Neural cell (in vitro differentiated cells): ENCODE data around the gene RASGEF1C.

Experiments
- CTCF ChIP-seq: fragments of 450-650 bp; IDR thresholded peaks from 2 replicates; pipeline ENCODE4 v1.5.1; 2014; ENCODE audit warnings: antibody characterized with exemption, mild to moderate bottlenecking, moderate library complexity; ENCODE audit not compliant: poor library complexity, severe bottlenecking
- EP300 ChIP-seq: fragments of 450-650 bp; conservative IDR thresholded peaks from 2 replicates; pipeline ENCODE4 v1.6.1; 2014; ENCODE audit warnings: antibody characterized with exemption, mild to moderate bottlenecking, moderate library complexity; ENCODE audit not compliant: poor library complexity, severe bottlenecking
- EZH2 ChIP-seq: fragments of 200-600, 300-800 bp; shearing (Covaris generic), sonication (generic); IDR thresholded peaks from 2 replicates; pipeline ENCODE4 v1.6.1; 2014; ENCODE audit warnings: antibody characterized with exemption, low read length, borderline replicate concordance, mild to moderate bottlenecking; ENCODE audit not compliant: insufficient read depth, poor library complexity, severe bottlenecking
- MXI1 ChIP-seq: fragments of 450-650 bp; conservative IDR thresholded peaks from 2 replicates; pipeline ENCODE4 v1.6.1; 2014; ENCODE audit warnings: antibody characterized with exemption, mild to moderate bottlenecking; ENCODE audit not compliant: poor library complexity, severe bottlenecking
- RAD21 ChIP-seq: fragments of 450-650 bp; conservative IDR thresholded peaks from 2 replicates; pipeline ENCODE4 v1.6.1; 2014; ENCODE audit warnings: antibody characterized with exemption, mild to moderate bottlenecking, moderate library complexity
- REST ChIP-seq: IDR thresholded peaks from 2 replicates; pipeline ENCODE4 v1.6.1; 2012; ENCODE audit warnings: borderline replicate concordance
- SMC3 ChIP-seq: fragments of 450-650 bp; conservative IDR thresholded peaks from 2 replicates; pipeline ENCODE4 v1.6.1; 2014; ENCODE audit warnings: antibody characterized with exemption, mild to moderate bottlenecking, moderate library complexity; ENCODE audit not compliant: poor library complexity
- TAF1 ChIP-seq: IDR thresholded peaks from 2 replicates; pipeline ENCODE4 v1.6.1; 2012; ENCODE audit warnings: low read depth

GRCh38 chr5:180161420-180162303 is 47.3 kb downstream of the RASGEF1C start:
- no peak for TF ChIP-seq REST
- no peak for TF ChIP-seq SMC3
- TF ChIP-seq CTCF, result no peak
- no peak for TF ChIP-seq EP300
- no peak for TF ChIP-seq TAF1
- no peak for TF ChIP-seq EZH2
- TF ChIP-seq RAD21, result no peak
- no peak for TF ChIP-seq MXI1
